ENCODE measurements around the gene ABHD2. TPM values are rescaled to one million over a fixed set of nuclear protein-coding genes. Genes with fewer than 3 reads are reported as not detected.

The ABHD2 gene
- total RNA-seq, 1 experiment from 2014 or later: 29.7 TPM

DNA sequence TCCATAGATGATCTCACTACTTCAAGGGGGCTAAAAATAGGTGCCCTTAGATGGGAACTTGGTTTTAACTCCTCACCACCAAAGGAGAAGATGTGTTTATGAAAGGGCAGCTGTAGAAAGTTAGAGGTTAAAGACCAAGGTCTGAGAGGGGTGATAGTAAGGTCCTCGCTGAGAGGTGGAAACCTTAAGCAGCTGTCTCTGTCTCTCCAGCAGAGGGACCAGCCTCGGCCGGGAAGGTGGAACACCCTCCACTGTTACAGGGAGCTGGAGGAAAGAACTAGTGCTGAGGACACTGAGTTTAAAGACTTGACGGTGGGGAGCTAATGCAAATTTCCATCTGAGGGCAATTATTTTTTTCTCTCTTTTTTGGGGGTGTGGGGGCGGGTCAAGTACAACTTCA lies 142.0 kb downstream of the ABHD2 start:
- Mint-ChIP-seq H3K36me3 (no peaks in the 10 kb centered on the region), H3K27me3 (ENCODE audit: low read depth) (peaks cover 9% of the 10 kb centered on the region), H3K27ac (no peak overlapping the region), H3K4me3 (no peak overlapping the region), H3K4me1 (no peaks in the 10 kb centered on the region; the same call in 1 of the 2 replicates), H3K9me3 (no peaks in the 10 kb centered on the region)
- TF ChIP-seq, protein P1, sequence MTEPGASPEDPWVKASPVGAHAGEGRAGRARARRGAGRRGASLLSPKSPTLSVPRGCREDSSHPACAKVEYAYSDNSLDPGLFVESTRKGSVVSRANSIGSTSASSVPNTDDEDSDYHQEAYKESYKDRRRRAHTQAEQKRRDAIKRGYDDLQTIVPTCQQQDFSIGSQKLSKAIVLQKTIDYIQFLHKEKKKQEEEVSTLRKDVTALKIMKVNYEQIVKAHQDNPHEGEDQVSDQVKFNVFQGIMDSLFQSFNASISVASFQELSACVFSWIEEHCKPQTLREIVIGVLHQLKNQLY (CRISPR knock-in tag; IDR thresholded peaks at IDR 0.05): no peak
- TF ChIP-seq SP1 (CRISPR knock-in tag; conservative IDR thresholded peaks at IDR 0.05) (no peak), ZBTB21 (CRISPR knock-in tag; IDR thresholded peaks at IDR 0.05; ENCODE audit: borderline replicate concordance) (no peak), JUN (CRISPR knock-in tag; IDR thresholded peaks at IDR 0.05) (no peak), EMX1 (CRISPR knock-in tag; IDR thresholded peaks at IDR 0.05) (no peak), FOXK1 (CRISPR knock-in tag; IDR thresholded peaks at IDR 0.05) (no peak), ETV6 (CRISPR knock-in tag; IDR thresholded peaks at IDR 0.05) (no peak), JAZF1 (CRISPR knock-in tag; IDR thresholded peaks at IDR 0.05) (no peak), IRF2 (CRISPR knock-in tag; IDR thresholded peaks at IDR 0.05; ENCODE audit: borderline replicate concordance, low read depth) (no peak), ZNF416 (CRISPR knock-in tag; IDR thresholded peaks at IDR 0.05) (no peak), ZNF671 (CRISPR knock-in tag; IDR thresholded peaks at IDR 0.05) (no peak), ZNF121 (CRISPR knock-in tag; IDR thresholded peaks at IDR 0.05) (no peak), MYBL2 (CRISPR knock-in tag; IDR thresholded peaks at IDR 0.05) (no peak)
- TF ChIP-seq, protein P2, sequence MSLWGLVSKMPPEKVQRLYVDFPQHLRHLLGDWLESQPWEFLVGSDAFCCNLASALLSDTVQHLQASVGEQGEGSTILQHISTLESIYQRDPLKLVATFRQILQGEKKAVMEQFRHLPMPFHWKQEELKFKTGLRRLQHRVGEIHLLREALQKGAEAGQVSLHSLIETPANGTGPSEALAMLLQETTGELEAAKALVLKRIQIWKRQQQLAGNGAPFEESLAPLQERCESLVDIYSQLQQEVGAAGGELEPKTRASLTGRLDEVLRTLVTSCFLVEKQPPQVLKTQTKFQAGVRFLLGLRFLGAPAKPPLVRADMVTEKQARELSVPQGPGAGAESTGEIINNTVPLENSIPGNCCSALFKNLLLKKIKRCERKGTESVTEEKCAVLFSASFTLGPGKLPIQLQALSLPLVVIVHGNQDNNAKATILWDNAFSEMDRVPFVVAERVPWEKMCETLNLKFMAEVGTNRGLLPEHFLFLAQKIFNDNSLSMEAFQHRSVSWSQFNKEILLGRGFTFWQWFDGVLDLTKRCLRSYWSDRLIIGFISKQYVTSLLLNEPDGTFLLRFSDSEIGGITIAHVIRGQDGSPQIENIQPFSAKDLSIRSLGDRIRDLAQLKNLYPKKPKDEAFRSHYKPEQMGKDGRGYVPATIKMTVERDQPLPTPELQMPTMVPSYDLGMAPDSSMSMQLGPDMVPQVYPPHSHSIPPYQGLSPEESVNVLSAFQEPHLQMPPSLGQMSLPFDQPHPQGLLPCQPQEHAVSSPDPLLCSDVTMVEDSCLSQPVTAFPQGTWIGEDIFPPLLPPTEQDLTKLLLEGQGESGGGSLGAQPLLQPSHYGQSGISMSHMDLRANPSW (CRISPR knock-in tag; conservative IDR thresholded peaks at IDR 0.05; ENCODE audit: low read depth): no peak
- TF ChIP-seq, protein P3, sequence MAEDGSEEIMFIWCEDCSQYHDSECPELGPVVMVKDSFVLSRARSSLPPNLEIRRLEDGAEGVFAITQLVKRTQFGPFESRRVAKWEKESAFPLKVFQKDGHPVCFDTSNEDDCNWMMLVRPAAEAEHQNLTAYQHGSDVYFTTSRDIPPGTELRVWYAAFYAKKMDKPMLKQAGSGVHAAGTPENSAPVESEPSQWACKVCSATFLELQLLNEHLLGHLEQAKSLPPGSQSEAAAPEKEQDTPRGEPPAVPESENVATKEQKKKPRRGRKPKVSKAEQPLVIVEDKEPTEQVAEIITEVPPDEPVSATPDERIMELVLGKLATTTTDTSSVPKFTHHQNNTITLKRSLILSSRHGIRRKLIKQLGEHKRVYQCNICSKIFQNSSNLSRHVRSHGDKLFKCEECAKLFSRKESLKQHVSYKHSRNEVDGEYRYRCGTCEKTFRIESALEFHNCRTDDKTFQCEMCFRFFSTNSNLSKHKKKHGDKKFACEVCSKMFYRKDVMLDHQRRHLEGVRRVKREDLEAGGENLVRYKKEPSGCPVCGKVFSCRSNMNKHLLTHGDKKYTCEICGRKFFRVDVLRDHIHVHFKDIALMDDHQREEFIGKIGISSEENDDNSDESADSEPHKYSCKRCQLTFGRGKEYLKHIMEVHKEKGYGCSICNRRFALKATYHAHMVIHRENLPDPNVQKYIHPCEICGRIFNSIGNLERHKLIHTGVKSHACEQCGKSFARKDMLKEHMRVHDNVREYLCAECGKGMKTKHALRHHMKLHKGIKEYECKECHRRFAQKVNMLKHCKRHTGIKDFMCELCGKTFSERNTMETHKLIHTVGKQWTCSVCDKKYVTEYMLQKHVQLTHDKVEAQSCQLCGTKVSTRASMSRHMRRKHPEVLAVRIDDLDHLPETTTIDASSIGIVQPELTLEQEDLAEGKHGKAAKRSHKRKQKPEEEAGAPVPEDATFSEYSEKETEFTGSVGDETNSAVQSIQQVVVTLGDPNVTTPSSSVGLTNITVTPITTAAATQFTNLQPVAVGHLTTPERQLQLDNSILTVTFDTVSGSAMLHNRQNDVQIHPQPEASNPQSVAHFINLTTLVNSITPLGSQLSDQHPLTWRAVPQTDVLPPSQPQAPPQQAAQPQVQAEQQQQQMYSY (CRISPR knock-in tag; IDR thresholded peaks at IDR 0.05): no peak
- TF ChIP-seq, protein P4, sequence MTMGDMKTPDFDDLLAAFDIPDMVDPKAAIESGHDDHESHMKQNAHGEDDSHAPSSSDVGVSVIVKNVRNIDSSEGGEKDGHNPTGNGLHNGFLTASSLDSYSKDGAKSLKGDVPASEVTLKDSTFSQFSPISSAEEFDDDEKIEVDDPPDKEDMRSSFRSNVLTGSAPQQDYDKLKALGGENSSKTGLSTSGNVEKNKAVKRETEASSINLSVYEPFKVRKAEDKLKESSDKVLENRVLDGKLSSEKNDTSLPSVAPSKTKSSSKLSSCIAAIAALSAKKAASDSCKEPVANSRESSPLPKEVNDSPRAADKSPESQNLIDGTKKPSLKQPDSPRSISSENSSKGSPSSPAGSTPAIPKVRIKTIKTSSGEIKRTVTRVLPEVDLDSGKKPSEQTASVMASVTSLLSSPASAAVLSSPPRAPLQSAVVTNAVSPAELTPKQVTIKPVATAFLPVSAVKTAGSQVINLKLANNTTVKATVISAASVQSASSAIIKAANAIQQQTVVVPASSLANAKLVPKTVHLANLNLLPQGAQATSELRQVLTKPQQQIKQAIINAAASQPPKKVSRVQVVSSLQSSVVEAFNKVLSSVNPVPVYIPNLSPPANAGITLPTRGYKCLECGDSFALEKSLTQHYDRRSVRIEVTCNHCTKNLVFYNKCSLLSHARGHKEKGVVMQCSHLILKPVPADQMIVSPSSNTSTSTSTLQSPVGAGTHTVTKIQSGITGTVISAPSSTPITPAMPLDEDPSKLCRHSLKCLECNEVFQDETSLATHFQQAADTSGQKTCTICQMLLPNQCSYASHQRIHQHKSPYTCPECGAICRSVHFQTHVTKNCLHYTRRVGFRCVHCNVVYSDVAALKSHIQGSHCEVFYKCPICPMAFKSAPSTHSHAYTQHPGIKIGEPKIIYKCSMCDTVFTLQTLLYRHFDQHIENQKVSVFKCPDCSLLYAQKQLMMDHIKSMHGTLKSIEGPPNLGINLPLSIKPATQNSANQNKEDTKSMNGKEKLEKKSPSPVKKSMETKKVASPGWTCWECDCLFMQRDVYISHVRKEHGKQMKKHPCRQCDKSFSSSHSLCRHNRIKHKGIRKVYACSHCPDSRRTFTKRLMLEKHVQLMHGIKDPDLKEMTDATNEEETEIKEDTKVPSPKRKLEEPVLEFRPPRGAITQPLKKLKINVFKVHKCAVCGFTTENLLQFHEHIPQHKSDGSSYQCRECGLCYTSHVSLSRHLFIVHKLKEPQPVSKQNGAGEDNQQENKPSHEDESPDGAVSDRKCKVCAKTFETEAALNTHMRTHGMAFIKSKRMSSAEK (CRISPR knock-in tag; IDR thresholded peaks at IDR 0.05; ENCODE audit: borderline replicate concordance): no peak
- TF ChIP-seq, protein P5, sequence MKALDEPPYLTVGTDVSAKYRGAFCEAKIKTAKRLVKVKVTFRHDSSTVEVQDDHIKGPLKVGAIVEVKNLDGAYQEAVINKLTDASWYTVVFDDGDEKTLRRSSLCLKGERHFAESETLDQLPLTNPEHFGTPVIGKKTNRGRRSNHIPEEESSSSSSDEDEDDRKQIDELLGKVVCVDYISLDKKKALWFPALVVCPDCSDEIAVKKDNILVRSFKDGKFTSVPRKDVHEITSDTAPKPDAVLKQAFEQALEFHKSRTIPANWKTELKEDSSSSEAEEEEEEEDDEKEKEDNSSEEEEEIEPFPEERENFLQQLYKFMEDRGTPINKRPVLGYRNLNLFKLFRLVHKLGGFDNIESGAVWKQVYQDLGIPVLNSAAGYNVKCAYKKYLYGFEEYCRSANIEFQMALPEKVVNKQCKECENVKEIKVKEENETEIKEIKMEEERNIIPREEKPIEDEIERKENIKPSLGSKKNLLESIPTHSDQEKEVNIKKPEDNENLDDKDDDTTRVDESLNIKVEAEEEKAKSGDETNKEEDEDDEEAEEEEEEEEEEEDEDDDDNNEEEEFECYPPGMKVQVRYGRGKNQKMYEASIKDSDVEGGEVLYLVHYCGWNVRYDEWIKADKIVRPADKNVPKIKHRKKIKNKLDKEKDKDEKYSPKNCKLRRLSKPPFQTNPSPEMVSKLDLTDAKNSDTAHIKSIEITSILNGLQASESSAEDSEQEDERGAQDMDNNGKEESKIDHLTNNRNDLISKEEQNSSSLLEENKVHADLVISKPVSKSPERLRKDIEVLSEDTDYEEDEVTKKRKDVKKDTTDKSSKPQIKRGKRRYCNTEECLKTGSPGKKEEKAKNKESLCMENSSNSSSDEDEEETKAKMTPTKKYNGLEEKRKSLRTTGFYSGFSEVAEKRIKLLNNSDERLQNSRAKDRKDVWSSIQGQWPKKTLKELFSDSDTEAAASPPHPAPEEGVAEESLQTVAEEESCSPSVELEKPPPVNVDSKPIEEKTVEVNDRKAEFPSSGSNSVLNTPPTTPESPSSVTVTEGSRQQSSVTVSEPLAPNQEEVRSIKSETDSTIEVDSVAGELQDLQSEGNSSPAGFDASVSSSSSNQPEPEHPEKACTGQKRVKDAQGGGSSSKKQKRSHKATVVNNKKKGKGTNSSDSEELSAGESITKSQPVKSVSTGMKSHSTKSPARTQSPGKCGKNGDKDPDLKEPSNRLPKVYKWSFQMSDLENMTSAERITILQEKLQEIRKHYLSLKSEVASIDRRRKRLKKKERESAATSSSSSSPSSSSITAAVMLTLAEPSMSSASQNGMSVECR (CRISPR knock-in tag; IDR thresholded peaks at IDR 0.05; ENCODE audit: borderline replicate concordance): no peak
- TF ChIP-seq, protein P6, sequence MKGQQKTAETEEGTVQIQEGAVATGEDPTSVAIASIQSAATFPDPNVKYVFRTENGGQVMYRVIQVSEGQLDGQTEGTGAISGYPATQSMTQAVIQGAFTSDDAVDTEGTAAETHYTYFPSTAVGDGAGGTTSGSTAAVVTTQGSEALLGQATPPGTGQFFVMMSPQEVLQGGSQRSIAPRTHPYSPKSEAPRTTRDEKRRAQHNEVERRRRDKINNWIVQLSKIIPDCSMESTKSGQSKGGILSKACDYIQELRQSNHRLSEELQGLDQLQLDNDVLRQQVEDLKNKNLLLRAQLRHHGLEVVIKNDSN (CRISPR knock-in tag; IDR thresholded peaks at IDR 0.05): no peak
- TF ChIP-seq, protein P7, sequence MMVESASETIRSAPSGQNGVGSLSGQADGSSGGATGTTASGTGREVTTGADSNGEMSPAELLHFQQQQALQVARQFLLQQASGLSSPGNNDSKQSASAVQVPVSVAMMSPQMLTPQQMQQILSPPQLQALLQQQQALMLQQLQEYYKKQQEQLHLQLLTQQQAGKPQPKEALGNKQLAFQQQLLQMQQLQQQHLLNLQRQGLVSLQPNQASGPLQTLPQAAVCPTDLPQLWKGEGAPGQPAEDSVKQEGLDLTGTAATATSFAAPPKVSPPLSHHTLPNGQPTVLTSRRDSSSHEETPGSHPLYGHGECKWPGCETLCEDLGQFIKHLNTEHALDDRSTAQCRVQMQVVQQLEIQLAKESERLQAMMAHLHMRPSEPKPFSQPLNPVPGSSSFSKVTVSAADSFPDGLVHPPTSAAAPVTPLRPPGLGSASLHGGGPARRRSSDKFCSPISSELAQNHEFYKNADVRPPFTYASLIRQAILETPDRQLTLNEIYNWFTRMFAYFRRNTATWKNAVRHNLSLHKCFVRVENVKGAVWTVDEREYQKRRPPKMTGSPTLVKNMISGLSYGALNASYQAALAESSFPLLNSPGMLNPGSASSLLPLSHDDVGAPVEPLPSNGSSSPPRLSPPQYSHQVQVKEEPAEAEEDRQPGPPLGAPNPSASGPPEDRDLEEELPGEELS (CRISPR knock-in tag; IDR thresholded peaks at IDR 0.05): no peak
- ChIA-PET CTCF (interaction anchor here (0.7 to 2.6 kb wide), 11 partner anchors 8 to 115 kb away, joined by 3 to 22 read pairs (median 6); partner anchors contain the start of genes FANCI and POLG), POLR2A (interaction anchor here (0.6 to 0.7 kb wide), 2 partner anchors 116 to 1044 kb away, joined by 5 to 7 read pairs; no protein-coding TSS in a partner anchor)
- ATAC-seq (peak; percentile 79), DNase-seq (ENCODE audit: low spot score) (no peak)
